H9 (cell line): ENCODE measurements around the gene TERT. TPM values are rescaled to one million over a fixed set of nuclear protein-coding genes. Genes with fewer than 3 reads are reported as not detected.
"Not testable (repeated sequence)": the region's sequence is repeated elsewhere in the genome, so short reads cannot be mapped to it uniquely, and the experiment has no call there.

Experiments
- DNase-seq: peaks from one replicate; pipeline ENCODE4 v3.0.0-alpha.2; 2017
- H2AFZ ChIP-seq: one replicate; pipeline ENCODE4 v1.6.1; 2013; ENCODE audit warnings: mild to moderate bottlenecking, low read length, control low read depth, moderate library complexity
- H2AK5ac ChIP-seq: 2 replicates; pipeline ENCODE4 v1.6.1; 2013; ENCODE audit warnings: low read length, control low read depth, mixed read lengths; ENCODE audit not compliant: insufficient read length
- H2BK120ac ChIP-seq: one replicate; pipeline ENCODE4 v1.6.1; 2013; ENCODE audit warnings: low read depth, mild to moderate bottlenecking, low read length, control low read depth, inconsistent platforms; ENCODE audit not compliant: poor library complexity, severe bottlenecking
- H2BK12ac ChIP-seq: 2 replicates; pipeline ENCODE4 v1.6.1; 2013; ENCODE audit warnings: low read length, control low read depth, mixed read lengths, low read depth; ENCODE audit not compliant: insufficient read length
- H2BK15ac ChIP-seq: 2 replicates; pipeline ENCODE4 v1.6.1; 2013; ENCODE audit warnings: low read depth, low read length, control low read depth
- H2BK20ac ChIP-seq: one replicate; pipeline ENCODE4 v1.6.1; 2013; ENCODE audit warnings: low read depth, mild to moderate bottlenecking, low read length, control low read depth, inconsistent platforms; ENCODE audit not compliant: poor library complexity, severe bottlenecking
- H2BK5ac ChIP-seq: 2 replicates; pipeline ENCODE4 v1.6.1; 2013; ENCODE audit warnings: low read length, control low read depth, mixed read lengths; ENCODE audit not compliant: insufficient read length
- H3K14ac ChIP-seq: 2 replicates; pipeline ENCODE4 v1.6.1; 2013; ENCODE audit warnings: low read length, control low read depth; ENCODE audit not compliant: insufficient read depth
- H3K18ac ChIP-seq: 2 replicates; pipeline ENCODE4 v1.6.1; 2013; ENCODE audit warnings: low read depth, mild to moderate bottlenecking, mixed read lengths, low read length, control low read depth; ENCODE audit not compliant: insufficient read length
- H3K23ac ChIP-seq: 2 replicates; pipeline ENCODE4 v1.6.1; 2013; ENCODE audit warnings: low read length, control low read depth, mixed read lengths, low read depth; ENCODE audit not compliant: insufficient read length
- H3K23me2 ChIP-seq: 2 replicates; pipeline ENCODE4 v1.6.1; 2013; ENCODE audit warnings: low read depth, mild to moderate bottlenecking, mixed read lengths, low read length, control low read depth; ENCODE audit not compliant: insufficient read length, poor library complexity, severe bottlenecking
- H3K27ac ChIP-seq: 2 replicates; pipeline ENCODE4 v1.5.1; 2013; ENCODE audit warnings: low read length, control low read depth, mixed read lengths, low read depth; ENCODE audit not compliant: insufficient read length
- H3K27me3 ChIP-seq: 2 replicates; pipeline ENCODE4 v1.6.1; 2013; ENCODE audit warnings: low read length, control low read depth, inconsistent platforms; ENCODE audit not compliant: insufficient read depth
- H3K4ac ChIP-seq: 2 replicates; pipeline ENCODE4 v1.6.1; 2013; ENCODE audit warnings: low read depth, mild to moderate bottlenecking, control low read depth, inconsistent platforms, low read length, moderate library complexity
- H3K4me1 ChIP-seq: 2 replicates; pipeline ENCODE4 v1.6.1; 2013; ENCODE audit warnings: low read length, control low read depth, inconsistent platforms; ENCODE audit not compliant: insufficient read depth
- H3K4me2 ChIP-seq: 2 replicates; pipeline ENCODE4 v1.6.1; 2013; ENCODE audit warnings: low read length, control low read depth, mixed read lengths; ENCODE audit not compliant: insufficient read length, insufficient read depth
- H3K56ac ChIP-seq: 2 replicates; pipeline ENCODE4 v1.6.1; 2013; ENCODE audit warnings: low read depth, mild to moderate bottlenecking, mixed read lengths, low read length, control low read depth; ENCODE audit not compliant: insufficient read length
- H3K79me1 ChIP-seq: 2 replicates; pipeline ENCODE4 v1.6.1; 2013; ENCODE audit warnings: low read depth, mild to moderate bottlenecking, moderate library complexity, low read length, control low read depth, inconsistent platforms; ENCODE audit not compliant: insufficient read depth, poor library complexity, severe bottlenecking
- H3K79me2 ChIP-seq: 2 replicates; pipeline ENCODE4 v1.6.1; 2013; ENCODE audit warnings: low read length, control low read depth, inconsistent platforms; ENCODE audit not compliant: insufficient read depth
- H3K9ac ChIP-seq: 2 replicates; pipeline ENCODE4 v1.6.1; 2013; ENCODE audit warnings: low read length, control low read depth, mixed read lengths; ENCODE audit not compliant: insufficient read length; ENCODE audit errors: extremely low read depth
- H3K9me3 ChIP-seq: one replicate; pipeline ENCODE4 v1.6.1; 2013; ENCODE audit warnings: low read depth, low read length, inconsistent platforms; ENCODE audit not compliant: control insufficient read depth
- H3T11ph ChIP-seq: one replicate; pipeline ENCODE4 v1.6.1; 2013; ENCODE audit warnings: mild to moderate bottlenecking, low read length, control low read depth, inconsistent platforms
- H4K20me1 ChIP-seq: one replicate; pipeline ENCODE4 v1.6.1; 2013; ENCODE audit not compliant: control insufficient read depth, insufficient read length, insufficient read depth
- H4K5ac ChIP-seq: 2 replicates; pipeline ENCODE4 v1.6.1; 2013; ENCODE audit warnings: low read depth, mild to moderate bottlenecking, mixed read lengths, low read length, control low read depth; ENCODE audit not compliant: insufficient read length
- H4K8ac ChIP-seq: replicated peaks from 2 replicates; pipeline ENCODE4 v1.6.1; 2013; ENCODE audit warnings: low read length, control low read depth, mixed read lengths, low read depth; ENCODE audit not compliant: insufficient read length
- H4K91ac ChIP-seq: 2 replicates; pipeline ENCODE4 v1.6.1; 2013; ENCODE audit warnings: low read depth, mild to moderate bottlenecking, moderate library complexity, mixed read lengths, low read length, control low read depth; ENCODE audit not compliant: insufficient read length
- H3K27ac Mint-ChIP-seq, 3 experiments: 2 replicates in 2 of 3; 3 replicates in 1 of 3; pipeline ENCODE4 v1.8.0; 2020 to 2021; ENCODE audit warnings: mixed read lengths in 3 of 3, mild to moderate bottlenecking in 1 of 3, moderate library complexity in 1 of 3
- H3K27me3 Mint-ChIP-seq: 2 replicates; pipeline ENCODE4 v1.8.0; 2021; ENCODE audit warnings: low read depth, mild to moderate bottlenecking, moderate library complexity, mixed read lengths
- H3K36me3 Mint-ChIP-seq, 3 experiments: 2 replicates in 2 of 3; 3 replicates in 1 of 3; pipeline ENCODE4 v1.8.0; 2020 to 2021; ENCODE audit warnings: low read depth in 3 of 3, mixed read lengths in 3 of 3; ENCODE audit not compliant: insufficient read depth in 1 of 3
- H3K4me1 Mint-ChIP-seq, 2 experiments: 2 replicates each; pipeline ENCODE4 v1.8.0; 2020; ENCODE audit warnings: mixed read lengths in 2 of 2
- H3K4me3 Mint-ChIP-seq, 2 experiments: 2 replicates in 1 of 2; 3 replicates in 1 of 2; pipeline ENCODE4 v1.8.0; 2020 to 2021; ENCODE audit warnings: mild to moderate bottlenecking in 2 of 2, mixed read lengths in 2 of 2, moderate library complexity in 1 of 2
- H3K9me3 Mint-ChIP-seq, 2 experiments: 2 replicates in 1 of 2; 3 replicates in 1 of 2; pipeline ENCODE4 v1.8.0; 2020; ENCODE audit warnings: mild to moderate bottlenecking in 2 of 2, mixed read lengths in 2 of 2, moderate library complexity in 1 of 2
- WGBS: extraction: QIAGEN DNeasy Blood & Tissue Kit; methylation state at CpG from one replicate; pipeline ENCODE4 v1.1.7; 2013; ENCODE audit warnings: missing lambda C conversion rate, low lambda C conversion rate, mixed read lengths; ENCODE audit not compliant: insufficient read length; ENCODE audit errors: extremely low coverage; 5-methylcytosine and 5-hydroxymethylcytosine counted together
- total RNA-seq: library from RNA; stranded (reverse); gene quantifications from 2 replicates; pipeline ENCODE4 v1.2.1, GENCODE V29; 2021

TERT gene
- total RNA-seq, 1 experiment from 2014 or later: 15.5 TPM

DNA sequence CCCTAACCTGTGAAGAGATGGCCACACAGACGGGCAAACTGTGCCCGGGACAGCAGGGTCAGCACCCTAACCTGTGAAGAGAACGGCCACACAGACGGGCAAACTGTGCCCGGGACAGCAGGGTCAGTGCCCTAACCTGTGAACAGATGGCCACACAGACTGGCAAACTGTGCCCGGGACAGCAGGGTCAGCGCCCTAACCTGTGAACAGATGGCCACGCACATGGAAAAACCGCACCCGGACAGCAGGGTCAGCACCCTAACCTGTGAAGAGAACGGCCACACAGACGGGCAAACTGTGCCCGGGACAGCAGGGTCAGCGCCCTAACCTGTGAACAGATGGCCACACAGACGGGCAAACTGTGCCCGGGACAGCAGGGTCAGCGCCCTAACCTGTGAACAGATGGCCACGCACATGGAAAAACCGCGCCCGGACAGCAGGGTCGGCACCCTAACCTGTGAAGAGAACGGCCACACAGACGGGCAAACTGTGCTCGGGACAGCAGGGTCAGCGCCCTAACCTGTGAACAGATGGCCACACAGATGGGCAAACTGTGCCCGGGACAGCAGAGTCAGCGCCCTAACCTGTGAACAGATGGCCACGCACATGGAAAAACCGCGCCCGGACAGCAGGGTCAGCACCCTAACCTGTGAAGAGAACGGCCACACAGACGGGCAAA lies 44.4 kb upstream of the TERT start:
- not testable (repeated sequence) for DNase-seq, H3T11ph ChIP-seq, H2BK15ac ChIP-seq, H3K27ac Mint-ChIP-seq, H3K4me1 Mint-ChIP-seq, H2BK20ac ChIP-seq, H3K56ac ChIP-seq, H3K18ac ChIP-seq, H3K14ac ChIP-seq, H2AFZ ChIP-seq, H3K9me3 Mint-ChIP-seq, H2AK5ac ChIP-seq, H3K79me2 ChIP-seq, H2BK5ac ChIP-seq, H4K5ac ChIP-seq, H4K91ac ChIP-seq, H3K23me2 ChIP-seq, H3K9ac ChIP-seq, H3K9me3 ChIP-seq, H3K4me3 Mint-ChIP-seq, H3K4ac ChIP-seq, H3K4me1 ChIP-seq, H2BK12ac ChIP-seq, H2BK120ac ChIP-seq, H3K27me3 Mint-ChIP-seq, H3K27me3 ChIP-seq, H4K20me1 ChIP-seq, H3K79me1 ChIP-seq, H3K27ac ChIP-seq, H3K23ac ChIP-seq, H4K8ac ChIP-seq, H3K4me2 ChIP-seq
- peaks cover 50 to 85% (median 84%) of the 10 kb centered on the region in 3 experiments for H3K36me3 Mint-ChIP-seq
- no CpG with 5 or more reads among the region's 34 CpGs for WGBS
